GM12874 (cell line): ENCODE measurements around the gene PDGFC.

Experiments used
- TF ChIP-seq, protein P1 (sequence below): IDR thresholded peaks from 2 replicates; pipeline ENCODE4 v1.5.1; 2011; ENCODE audit warnings: low read depth, mild to moderate bottlenecking, control low read depth, low read length, moderate library complexity; ENCODE audit not compliant: insufficient read depth

The PDGFC gene

DNA sequence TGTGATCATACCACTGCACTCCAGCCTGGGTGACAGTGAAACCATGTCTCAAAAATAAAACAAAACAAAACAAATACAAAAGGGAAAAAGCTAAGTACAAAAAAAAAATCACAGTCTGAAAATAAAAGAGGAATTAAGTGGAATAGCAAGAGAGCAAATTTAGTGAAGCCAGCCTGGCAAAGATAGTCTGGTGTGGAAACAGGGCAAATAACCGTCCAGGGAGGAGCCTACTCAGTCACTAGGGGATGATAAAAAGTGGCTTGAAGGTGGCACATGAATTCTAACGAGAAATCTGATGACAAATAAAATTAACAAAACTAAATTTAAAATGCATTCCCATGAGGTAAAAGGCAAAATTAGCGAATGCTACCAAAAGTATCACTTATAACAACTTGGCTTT lies 8.2 kb downstream of the PDGFC start:
- TF ChIP-seq, protein P1, sequence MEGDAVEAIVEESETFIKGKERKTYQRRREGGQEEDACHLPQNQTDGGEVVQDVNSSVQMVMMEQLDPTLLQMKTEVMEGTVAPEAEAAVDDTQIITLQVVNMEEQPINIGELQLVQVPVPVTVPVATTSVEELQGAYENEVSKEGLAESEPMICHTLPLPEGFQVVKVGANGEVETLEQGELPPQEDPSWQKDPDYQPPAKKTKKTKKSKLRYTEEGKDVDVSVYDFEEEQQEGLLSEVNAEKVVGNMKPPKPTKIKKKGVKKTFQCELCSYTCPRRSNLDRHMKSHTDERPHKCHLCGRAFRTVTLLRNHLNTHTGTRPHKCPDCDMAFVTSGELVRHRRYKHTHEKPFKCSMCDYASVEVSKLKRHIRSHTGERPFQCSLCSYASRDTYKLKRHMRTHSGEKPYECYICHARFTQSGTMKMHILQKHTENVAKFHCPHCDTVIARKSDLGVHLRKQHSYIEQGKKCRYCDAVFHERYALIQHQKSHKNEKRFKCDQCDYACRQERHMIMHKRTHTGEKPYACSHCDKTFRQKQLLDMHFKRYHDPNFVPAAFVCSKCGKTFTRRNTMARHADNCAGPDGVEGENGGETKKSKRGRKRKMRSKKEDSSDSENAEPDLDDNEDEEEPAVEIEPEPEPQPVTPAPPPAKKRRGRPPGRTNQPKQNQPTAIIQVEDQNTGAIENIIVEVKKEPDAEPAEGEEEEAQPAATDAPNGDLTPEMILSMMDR = no peak

DNA sequence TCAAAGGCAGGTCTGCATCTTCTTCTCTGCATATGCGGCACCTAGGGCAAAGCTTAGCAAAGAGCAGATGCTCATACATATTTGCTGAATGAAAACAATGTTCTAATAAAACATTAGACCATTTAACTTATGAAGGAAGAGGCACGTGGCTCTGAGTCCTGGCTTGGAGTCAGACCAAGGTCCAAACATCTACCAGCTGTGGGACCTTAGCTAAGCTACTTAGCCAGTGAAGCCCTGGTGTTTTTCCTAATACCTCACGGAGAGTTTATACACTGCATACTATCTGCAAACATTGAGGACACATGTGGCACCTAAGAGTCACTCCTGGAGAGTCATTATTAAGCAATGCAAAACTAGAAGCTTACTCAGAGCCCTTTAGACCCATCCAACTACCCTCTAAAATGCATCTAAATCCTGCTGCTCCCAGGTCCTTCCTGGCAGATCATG lies 9.0 kb downstream of the PDGFC start:
- TF ChIP-seq, protein P1 = no peak

DNA sequence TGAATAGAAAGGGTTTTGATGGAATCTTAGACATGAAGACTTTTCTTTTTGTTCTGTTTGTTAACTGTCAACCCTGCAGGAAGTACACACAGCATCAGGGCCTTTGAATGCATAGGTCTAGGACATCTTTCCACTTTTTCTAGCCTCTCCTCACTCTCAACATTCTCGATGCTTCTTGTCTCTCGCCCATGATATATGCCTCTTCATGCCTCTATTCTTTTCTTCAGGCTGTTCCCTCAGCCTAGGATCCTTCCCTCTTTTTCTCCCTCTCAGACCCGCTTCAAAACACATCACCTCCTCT lies 9.6 kb downstream of the PDGFC start:
- TF ChIP-seq, protein P1 = no peak

DNA sequence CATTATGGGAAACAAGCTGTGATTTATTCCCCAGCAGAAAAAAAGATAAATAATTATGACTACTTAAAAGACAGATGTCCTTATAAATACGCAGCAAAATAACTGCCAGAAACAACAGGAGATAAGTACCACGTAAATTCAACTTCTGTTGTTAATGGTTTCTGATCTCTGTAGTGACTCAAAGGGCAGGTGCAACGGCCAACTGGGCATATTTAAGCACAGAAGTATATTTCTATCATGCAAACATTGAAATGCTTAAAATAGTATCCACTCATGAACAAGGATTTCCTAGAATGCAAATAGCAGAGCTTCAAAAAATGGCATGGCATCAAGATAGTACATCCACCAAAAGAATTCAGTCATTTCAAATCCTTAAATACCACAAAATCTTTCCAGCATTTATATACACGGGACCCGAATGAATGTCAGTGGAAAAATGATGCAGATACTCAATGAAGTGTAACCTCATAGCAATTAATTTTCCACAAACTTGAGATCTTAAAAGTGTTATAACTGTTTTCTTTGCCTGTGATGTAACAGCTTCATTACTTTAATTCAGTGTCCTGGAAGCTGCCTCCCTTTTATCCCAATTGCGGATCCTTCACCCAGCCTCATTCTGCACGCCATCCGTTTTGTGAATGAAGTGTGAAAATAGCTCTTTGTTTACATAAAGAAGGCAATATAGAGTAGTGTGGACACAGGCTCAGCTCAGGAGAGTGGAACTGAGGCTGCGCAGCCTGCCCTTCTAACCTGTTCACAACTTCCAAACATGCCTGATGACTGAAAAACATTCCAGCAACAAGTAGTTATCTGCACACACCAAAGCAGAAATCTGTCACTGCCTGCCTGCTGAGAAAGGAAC lies 10.2 kb downstream of the PDGFC start:
- TF ChIP-seq, protein P1 = no peak

DNA sequence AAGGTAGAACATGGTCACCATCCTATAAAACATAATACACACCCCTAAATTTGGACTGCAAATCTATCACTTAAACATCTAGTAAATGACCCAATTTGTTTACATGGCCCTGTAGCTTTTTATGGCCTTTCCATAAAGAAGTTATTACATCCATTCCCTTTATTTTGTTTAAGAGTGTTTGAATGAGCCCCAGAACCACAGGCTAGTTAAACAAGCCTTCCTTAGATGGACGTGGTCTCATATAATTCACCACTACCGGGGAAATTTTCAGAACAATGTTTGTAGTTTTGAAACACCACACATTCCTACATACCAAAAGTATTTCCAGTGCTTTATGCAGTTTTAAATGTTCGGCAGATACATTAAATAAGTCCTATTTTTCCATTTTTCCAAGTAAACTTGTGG lies 12.3 kb downstream of the PDGFC start:
- TF ChIP-seq, protein P1 = no peak

DNA sequence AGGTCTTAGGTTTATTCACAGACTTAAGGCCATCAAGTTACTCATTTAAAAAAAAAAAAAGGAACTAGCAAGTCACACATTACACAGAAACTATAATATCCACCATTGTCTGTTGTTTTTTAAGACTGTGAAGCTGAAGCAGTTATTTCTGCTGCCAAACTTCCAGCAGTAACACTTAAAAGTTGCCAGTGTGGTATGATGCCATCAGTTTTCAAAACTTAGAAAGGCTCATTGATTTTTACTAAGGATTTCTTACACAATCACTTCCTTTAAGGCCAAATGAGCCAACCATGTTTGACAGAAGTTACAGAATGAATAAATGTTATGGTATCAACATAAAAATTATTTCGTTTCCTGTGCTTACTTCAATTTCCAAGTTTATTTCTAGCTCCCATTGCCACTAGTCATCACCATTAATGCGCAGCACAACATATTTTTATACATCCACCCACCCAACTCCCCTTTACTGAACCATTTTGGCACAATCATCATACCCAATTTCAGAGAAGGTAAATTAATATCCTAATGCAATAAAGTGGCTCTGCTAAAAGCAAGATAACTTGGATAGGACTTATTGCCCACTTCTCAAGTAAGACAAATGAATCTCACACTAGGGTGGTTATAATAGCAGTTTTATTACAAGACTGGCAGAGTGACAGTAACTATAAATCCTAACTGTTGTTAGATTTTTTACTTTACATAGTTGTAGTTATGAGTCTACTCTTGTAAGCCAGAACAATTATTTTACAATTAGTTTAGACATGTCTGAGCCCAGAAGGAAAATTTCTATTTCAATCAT lies 13.1 kb downstream of the PDGFC start:
- TF ChIP-seq, protein P1 = no peak

DNA sequence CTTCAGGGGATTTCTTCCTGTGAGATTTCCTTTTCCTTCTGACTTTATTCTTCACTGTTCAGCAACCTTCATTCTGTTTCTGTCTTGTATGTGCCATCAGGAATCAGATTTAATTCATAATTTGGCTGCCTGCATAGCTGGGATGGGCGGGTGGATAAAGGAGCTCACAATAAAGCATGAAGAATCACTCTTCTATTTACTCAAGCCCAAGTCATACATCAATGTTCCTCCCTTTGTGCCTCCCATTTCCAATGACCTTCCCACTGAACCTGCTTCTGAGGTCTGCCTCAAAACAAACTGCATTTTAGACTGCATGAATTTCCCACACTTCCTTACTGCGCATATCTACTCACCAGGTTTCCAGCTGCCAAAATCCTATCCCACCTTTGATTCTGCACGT lies 14.0 kb downstream of the PDGFC start:
- TF ChIP-seq, protein P1 = no peak
